Aorta (tissue), 5 donors: ENCODE data around the gene KIAA1671. TPM values are rescaled to one million over a fixed set of nuclear protein-coding genes. Genes with fewer than 3 reads are reported as not detected.

ENCODE experiments used
- ATAC-seq: fragments of 200-7000 bp; cut with Tn5 transposase; one replicate; pipeline ENCODE4 v1.9.1; 2022; ENCODE audit warnings: moderate library complexity; ENCODE audit not compliant: low FRiP score
- DNase-seq, 2 donors: peaks; one replicate each; pipeline ENCODE4 v3.0.0-alpha.2; 2020
- H3K27ac ChIP-seq, 2 donors: one replicate each; pipeline ENCODE4 v1.5.1; 2013; ENCODE audit warnings: low read length in 2 of 2, mild to moderate bottlenecking in 2 of 2, moderate library complexity in 2 of 2, control low read depth in 1 of 2, inconsistent platforms in 1 of 2, low read depth in 1 of 2
- H3K27me3 ChIP-seq, 2 donors: one replicate each; pipeline ENCODE4 v1.6.1; 2013; ENCODE audit warnings: control low read depth in 1 of 2, low read length in 1 of 2, mild to moderate bottlenecking in 1 of 2, moderate library complexity in 1 of 2; ENCODE audit not compliant: insufficient read depth in 2 of 2, control insufficient read depth in 1 of 2
- H3K36me3 ChIP-seq, 2 donors: one replicate each; pipeline ENCODE4 v1.6.1; 2013; ENCODE audit warnings: control low read depth in 1 of 2, low read length in 1 of 2, mild to moderate bottlenecking in 1 of 2; ENCODE audit not compliant: insufficient read depth in 2 of 2, control insufficient read depth in 1 of 2
- H3K4me1 ChIP-seq, 2 donors: one replicate each; pipeline ENCODE4 v1.6.1; 2013; ENCODE audit warnings: low read length in 2 of 2, control low read depth in 1 of 2, mild to moderate bottlenecking in 1 of 2, moderate library complexity in 1 of 2; ENCODE audit not compliant: insufficient read depth in 2 of 2, control insufficient read depth in 1 of 2
- H3K4me3 ChIP-seq, 2 donors: one replicate each; pipeline ENCODE4 v1.5.1; 2013; ENCODE audit warnings: low read length in 2 of 2, control low read depth in 1 of 2, mild to moderate bottlenecking in 1 of 2
- H3K9me3 ChIP-seq: one replicate; pipeline ENCODE4 v1.6.1; 2013; ENCODE audit warnings: mild to moderate bottlenecking, low read length; ENCODE audit not compliant: control insufficient read depth
- WGBS, 2 donors: extraction: QIAGEN DNeasy Blood & Tissue Kit; methylation state at CpG; one replicate each; pipeline ENCODE4 v1.1.7; 2013; 5-methylcytosine and 5-hydroxymethylcytosine counted together
- intact Hi-C, 2 donors: fragments of 100-400 bp; cut with DNase I; formaldehyde crosslinking; loops; one replicate each; pipeline versions ENCODE4 v1.14.2 to v1.15.0; 2022
- polyA plus RNA-seq, 2 donors: library from polyadenylated mRNA; stranded (reverse); fragments of 200-250 nt; gene quantifications; one replicate each; pipeline ENCODE4 v1.2.3, GENCODE V29; 2013
- total RNA-seq, 2 donors: library from RNA; stranded (reverse); fragmentation: NEBNext Ultra II Directional; extraction: Animal tissue kit (Norgen Biotek cat#: 25700); gene quantifications; one replicate each; pipeline ENCODE4 v1.2.1, GENCODE V29; 2021
- donor health status: healthy with polysubstance abuse.
- donor health status: Bipolar disorder and iron deficiency.
- donor health status: DM: no; HTN: no; CAD: no.
- donor health status: DM: no; HTN: no; CAD: no.
- donor health status: DM: yes; HTN: yes; CAD: no.

KIAA1671 gene
- total and polyA plus RNA-seq, 4 donors = 11.5 to 93.3 (median 36.2) TPM

GRCh38 chr22:24961217-24961844 lies 8.8 kb downstream of the KIAA1671 start:
- DNase-seq (no peak), ATAC-seq (no peak)
- intact Hi-C loops = no loop called here
- Histone ChIP-seq H3K36me3 (no peaks in the 10 kb centered on the region), H3K4me3 (no peak overlapping the region), H3K9me3 (no peaks in the 10 kb centered on the region), H3K27me3 (no peaks in the 10 kb centered on the region), H3K27ac (no peak overlapping the region), H3K4me1 (no peaks in the 10 kb centered on the region)
- WGBS, 2 donors = 90 to 94% methylated on average over 11 of the region's 11 CpGs

GRCh38 chr22:24962094-24962493 lies 9.6 kb downstream of the KIAA1671 start:
- no peaks in the 10 kb centered on the region for H3K4me1 ChIP-seq
- no peaks in the 10 kb centered on the region for H3K9me3 ChIP-seq
- no peaks in the 10 kb centered on the region for H3K27me3 ChIP-seq
- DNase-seq (no peak), ATAC-seq (no peak)
- no peak overlapping the region for H3K4me3 ChIP-seq
- no peak overlapping the region for H3K27ac ChIP-seq
- 95 to 96% methylated on average over 8 of the region's 8 CpGs for WGBS, 2 donors
- intact Hi-C loops = no loop called here
- H3K36me3 ChIP-seq = no peaks in the 10 kb centered on the region

- no peaks in the 10 kb centered on the region for H3K4me1 ChIP-seq
- 96% methylated on average over 11 of the region's 11 CpGs for WGBS, 2 donors
Observed at GRCh38 chr22:24962835-24963234, 10.3 kb downstream of the KIAA1671 start.

GRCh38 chr22:24964441-24964840 lies 11.9 kb downstream of the KIAA1671 start:
- Histone ChIP-seq H3K9me3 (no peaks in the 10 kb centered on the region), H3K27me3 (no peaks in the 10 kb centered on the region), H3K4me1 (no peaks in the 10 kb centered on the region), H3K4me3 (no peak overlapping the region), H3K27ac (no peak overlapping the region), H3K36me3 (no peaks in the 10 kb centered on the region)
- WGBS, 2 donors = 86 to 88% methylated on average over 3 of the region's 3 CpGs
- DNase-seq (no peak), ATAC-seq (peak; percentile 13)
- intact Hi-C loops = no loop called here

More at GRCh38 chr22:24962835-24963234, 10.3 kb downstream of the KIAA1671 start:
- Histone ChIP-seq H3K27ac (no peak overlapping the region), H3K36me3 (no peaks in the 10 kb centered on the region), H3K4me3 (no peak overlapping the region), H3K27me3 (no peaks in the 10 kb centered on the region), H3K9me3 (no peaks in the 10 kb centered on the region)
- intact Hi-C loops = no loop called here
- DNase-seq = no peak
- no peak for ATAC-seq

- peak; percentile 58 for ATAC-seq
Observed at GRCh38 chr22:24965822-24966626, 13.5 kb downstream of the KIAA1671 start.

GRCh38 chr22:24968066-24968561 lies 15.6 kb downstream of the KIAA1671 start:
- Histone ChIP-seq H3K9me3 (no peaks in the 10 kb centered on the region), H3K4me3 (no peak overlapping the region), H3K27me3 (no peaks in the 10 kb centered on the region), H3K27ac (no peak overlapping the region), H3K36me3 (no peaks in the 10 kb centered on the region), H3K4me1 (no peaks in the 10 kb centered on the region)
- 77 to 85% methylated on average over 8 of the region's 8 CpGs for WGBS, 2 donors
- no peak for ATAC-seq
- no peak for DNase-seq
- intact Hi-C loops = no loop called here

More at GRCh38 chr22:24965822-24966626, 13.5 kb downstream of the KIAA1671 start:
- Histone ChIP-seq H3K4me3 (no peak overlapping the region), H3K36me3 (no peaks in the 10 kb centered on the region), H3K27me3 (no peaks in the 10 kb centered on the region), H3K4me1 (no peaks in the 10 kb centered on the region), H3K27ac (no peak overlapping the region), H3K9me3 (no peaks in the 10 kb centered on the region)
- intact Hi-C loops = no loop called here
- no peak for DNase-seq
- 80 to 83% methylated on average over 9 of the region's 9 CpGs for WGBS, 2 donors

- Histone ChIP-seq H3K4me1 (no peaks in the 10 kb centered on the region), H3K27ac (no peak overlapping the region), H3K27me3 (no peaks in the 10 kb centered on the region), H3K9me3 (no peaks in the 10 kb centered on the region), H3K36me3 (no peaks in the 10 kb centered on the region), H3K4me3 (no peak overlapping the region)
- WGBS, 2 donors = 42 to 45% methylated on average over 12 of the region's 12 CpGs
- peak in 1 of 2 donors; percentile 77 for DNase-seq
- ATAC-seq = peak; percentile 61
- intact Hi-C loops = no loop called here
Observed at GRCh38 chr22:24969560-24970301, 17.2 kb downstream of the KIAA1671 start.

- Histone ChIP-seq H3K27ac (no peak overlapping the region), H3K4me1 (no peaks in the 10 kb centered on the region), H3K9me3 (no peaks in the 10 kb centered on the region), H3K36me3 (no peaks in the 10 kb centered on the region), H3K4me3 (no peak overlapping the region), H3K27me3 (no peaks in the 10 kb centered on the region)
- intact Hi-C loops = no loop called here
- ATAC-seq (no peak), DNase-seq (no peak)
- WGBS, 2 donors = 94 to 97% methylated on average over 2 of the region's 2 CpGs
Observed at GRCh38 chr22:24972369-24972768, 19.9 kb downstream of the KIAA1671 start.
